Measurements from ENCODE around the gene SH2D4B. TPM values are rescaled to one million over a fixed set of nuclear protein-coding genes. Genes with fewer than 3 reads are reported as not detected.

Gene SH2D4B
- total RNA-seq, 2 donors from 2014 or later = 0.13 TPM; not detected in 1

DNA sequence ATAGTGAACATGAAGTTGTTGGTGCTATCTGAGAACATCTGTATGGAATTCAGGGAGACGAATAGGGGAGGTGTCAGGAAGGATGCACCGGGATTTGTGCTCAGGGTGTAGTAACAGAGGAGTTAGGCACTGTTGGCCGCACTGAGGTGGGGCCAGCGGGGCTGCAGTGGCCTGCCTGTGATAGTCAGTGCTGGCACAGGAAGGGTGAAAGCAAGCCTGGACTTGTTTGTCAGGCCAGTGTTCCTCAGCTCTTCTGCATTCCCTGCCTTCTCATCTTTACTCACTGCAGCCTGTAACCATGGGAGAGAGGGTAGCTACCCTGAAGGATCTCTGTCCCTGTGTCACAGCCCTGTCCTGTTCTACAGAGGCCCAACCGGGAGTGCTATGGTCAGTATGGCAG is 81.3 kb downstream of the SH2D4B start:
- no peak overlapping the region for H3K4me3 Mint-ChIP-seq
- no peak overlapping the region for H3K4me3 ChIP-seq (ENCODE audit: low read length)
- no peaks in the 10 kb centered on the region for H3K4me1 Mint-ChIP-seq
- H3K9ac ChIP-seq (ENCODE audit: extremely low read depth, low read length, poor library complexity, severe bottlenecking) = no peak overlapping the region
- H3K27me3 ChIP-seq (ENCODE audit: control insufficient read depth, insufficient read depth, low read length, poor library complexity, severe bottlenecking) = no peaks in the 10 kb centered on the region
- TF ChIP-seq, protein P1, sequence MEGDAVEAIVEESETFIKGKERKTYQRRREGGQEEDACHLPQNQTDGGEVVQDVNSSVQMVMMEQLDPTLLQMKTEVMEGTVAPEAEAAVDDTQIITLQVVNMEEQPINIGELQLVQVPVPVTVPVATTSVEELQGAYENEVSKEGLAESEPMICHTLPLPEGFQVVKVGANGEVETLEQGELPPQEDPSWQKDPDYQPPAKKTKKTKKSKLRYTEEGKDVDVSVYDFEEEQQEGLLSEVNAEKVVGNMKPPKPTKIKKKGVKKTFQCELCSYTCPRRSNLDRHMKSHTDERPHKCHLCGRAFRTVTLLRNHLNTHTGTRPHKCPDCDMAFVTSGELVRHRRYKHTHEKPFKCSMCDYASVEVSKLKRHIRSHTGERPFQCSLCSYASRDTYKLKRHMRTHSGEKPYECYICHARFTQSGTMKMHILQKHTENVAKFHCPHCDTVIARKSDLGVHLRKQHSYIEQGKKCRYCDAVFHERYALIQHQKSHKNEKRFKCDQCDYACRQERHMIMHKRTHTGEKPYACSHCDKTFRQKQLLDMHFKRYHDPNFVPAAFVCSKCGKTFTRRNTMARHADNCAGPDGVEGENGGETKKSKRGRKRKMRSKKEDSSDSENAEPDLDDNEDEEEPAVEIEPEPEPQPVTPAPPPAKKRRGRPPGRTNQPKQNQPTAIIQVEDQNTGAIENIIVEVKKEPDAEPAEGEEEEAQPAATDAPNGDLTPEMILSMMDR (conservative IDR thresholded peaks at IDR 0.05) = no peak
- no peaks in the 10 kb centered on the region for H3K27me3 Mint-ChIP-seq (ENCODE audit: insufficient read depth)
- no peaks in the 10 kb centered on the region for H3K9me3 Mint-ChIP-seq
- no peaks in the 10 kb centered on the region for H3K4me1 ChIP-seq (ENCODE audit: control insufficient read depth, insufficient read depth, low read length)
- 90 to 92% methylated on average over 3 to 5 of the region's 5 CpGs for WGBS, 2 experiments (ENCODE audit: insufficient coverage in 1 of 2, insufficient read length in 1 of 2)
- H3K36me3 Mint-ChIP-seq (ENCODE audit: low read depth) = no peaks in the 10 kb centered on the region
- H3K36me3 ChIP-seq (ENCODE audit: control insufficient read depth, insufficient read depth, low read length) = no peaks in the 10 kb centered on the region
- H3K27ac Mint-ChIP-seq = no peak overlapping the region
- H3K27ac ChIP-seq (ENCODE audit: low read depth, low read length) = no peak overlapping the region
- peak; percentile 24 for DNase-seq
- no peaks in the 10 kb centered on the region for H3K9me3 ChIP-seq (ENCODE audit: control insufficient read depth, low read length)

DNA sequence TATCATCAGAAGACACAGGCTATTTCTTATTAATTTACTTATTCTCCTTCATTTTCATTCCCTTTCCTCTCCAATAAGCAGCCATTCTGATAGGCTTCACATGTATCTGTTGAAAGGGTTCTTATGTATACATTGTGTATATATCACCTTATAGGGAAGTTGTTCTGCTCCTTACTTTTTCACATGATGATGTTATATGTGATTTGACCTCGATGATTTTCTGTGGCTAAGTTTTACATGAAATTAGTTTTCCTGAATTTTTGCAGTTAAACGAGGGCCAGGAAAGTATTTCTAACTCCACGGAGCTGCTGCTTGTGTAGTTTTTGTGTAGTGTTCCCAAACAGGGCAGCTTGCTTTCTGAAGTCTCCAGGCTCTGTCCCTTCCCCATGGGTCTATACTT is 84.5 kb downstream of the SH2D4B start:
- Mint-ChIP-seq H3K36me3 (ENCODE audit: low read depth) (no peaks in the 10 kb centered on the region), H3K27me3 (ENCODE audit: insufficient read depth) (no peaks in the 10 kb centered on the region), H3K4me3 (no peak overlapping the region), H3K27ac (no peak overlapping the region), H3K4me1 (no peaks in the 10 kb centered on the region), H3K9me3 (no peaks in the 10 kb centered on the region)
- 75 to 86% methylated on average over 1 to 3 of the region's 3 CpGs for WGBS, 2 experiments (ENCODE audit: insufficient coverage in 1 of 2, insufficient read length in 1 of 2)
- no peak overlapping the region for H3K4me3 ChIP-seq (ENCODE audit: low read length)
- TF ChIP-seq, protein P1 (conservative IDR thresholded peaks at IDR 0.05) = no peak
- H3K27me3 ChIP-seq (ENCODE audit: control insufficient read depth, insufficient read depth, low read length, poor library complexity, severe bottlenecking) = no peaks in the 10 kb centered on the region
- no peaks in the 10 kb centered on the region for H3K4me1 ChIP-seq (ENCODE audit: control insufficient read depth, insufficient read depth, low read length)
- no peak overlapping the region for H3K9ac ChIP-seq (ENCODE audit: extremely low read depth, low read length, poor library complexity, severe bottlenecking)
- H3K27ac ChIP-seq (ENCODE audit: low read depth, low read length) = no peak overlapping the region
- H3K36me3 ChIP-seq (ENCODE audit: control insufficient read depth, insufficient read depth, low read length) = no peaks in the 10 kb centered on the region
- DNase-seq = no peak
- H3K9me3 ChIP-seq (ENCODE audit: control insufficient read depth, low read length) = peaks cover 9% of the 10 kb centered on the region

DNA sequence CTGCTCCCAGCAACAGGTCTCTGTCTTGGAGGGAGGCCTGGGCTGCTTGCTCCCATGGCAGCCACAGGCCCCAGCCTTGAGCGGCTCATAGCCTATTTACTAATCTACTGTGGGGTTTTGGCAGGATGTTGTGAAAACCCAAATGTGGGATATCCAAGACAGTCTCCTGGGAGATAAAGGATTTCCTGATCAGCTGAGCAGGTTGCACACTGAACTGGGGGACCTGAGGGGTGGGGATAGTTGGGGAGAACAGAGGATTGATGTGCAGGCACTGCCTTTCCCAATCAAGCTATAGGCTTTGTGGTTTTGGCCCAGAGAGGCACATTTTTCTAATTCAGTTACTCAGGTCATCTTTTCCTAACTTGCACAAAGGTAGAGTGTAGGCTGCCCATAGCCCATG is 92.6 kb downstream of the SH2D4B start:
- Mint-ChIP-seq H3K27me3 (ENCODE audit: insufficient read depth) (no peaks in the 10 kb centered on the region), H3K4me1 (no peaks in the 10 kb centered on the region), H3K9me3 (no peaks in the 10 kb centered on the region), H3K36me3 (ENCODE audit: low read depth) (no peaks in the 10 kb centered on the region), H3K4me3 (no peak overlapping the region), H3K27ac (no peak overlapping the region)
- Histone ChIP-seq H3K9ac (ENCODE audit: extremely low read depth, low read length, poor library complexity, severe bottlenecking) (no peak overlapping the region), H3K27me3 (ENCODE audit: control insufficient read depth, insufficient read depth, low read length, poor library complexity, severe bottlenecking) (no peaks in the 10 kb centered on the region), H3K36me3 (ENCODE audit: control insufficient read depth, insufficient read depth, low read length) (no peaks in the 10 kb centered on the region), H3K27ac (ENCODE audit: low read depth, low read length) (no peak overlapping the region), H3K4me1 (ENCODE audit: control insufficient read depth, insufficient read depth, low read length) (no peaks in the 10 kb centered on the region), H3K9me3 (ENCODE audit: control insufficient read depth, low read length) (peaks cover 9% of the 10 kb centered on the region), H3K4me3 (ENCODE audit: low read length) (no peak overlapping the region)
- 100% methylated on average over 1 of the region's 1 CpG; no CpG with 5 or more reads in 1 of the 2 experiments for WGBS, 2 experiments (ENCODE audit: insufficient coverage in 1 of 2, insufficient read length in 1 of 2)
- DNase-seq = no peak
- TF ChIP-seq, protein P1 (conservative IDR thresholded peaks at IDR 0.05) = no peak

Data from endodermal cell (in vitro differentiated cells).